Measurements from ENCODE around the gene TMEM134.
A peak's percentile ranks its signal among the peaks of the same experiment; 100 is the strongest.
"Not testable (repeated sequence)": the region's sequence is repeated elsewhere in the genome, so short reads cannot be mapped to it uniquely, and the experiment has no call there.

TMEM134 gene

GRCh38 chr11:67468759-67469507 is at the start of gene TMEM134:
TMEM134 (minus strand) TSS chr11:67469251; CDS start chr11:67469192, 59 bp downstream.
- peak; percentile 57 for TF ChIP-seq CTCF (conservative IDR thresholded peaks at IDR 0.05; ENCODE audit: low read depth)
- H3K27ac ChIP-seq, result peak within 1 kb of the TSS; percentile 96
- ChIA-PET POLR2A (ENCODE audit: low non-redundant PET) (interaction anchor here (0.5 to 2.5 kb wide), 8 partner anchors 14 to 116 kb away, joined by 3 to 11 read pairs (median 4); partner anchors contain the start of genes AIP, CORO1B, PITPNM1 and POLD4), CTCF (interaction anchor here (1.2 to 1.9 kb wide), 2 partner anchors 30 to 68 kb away, joined by 4 to 13 read pairs; partner anchors contain the start of gene PPP1CA)
- peak; percentile 89 for DNase-seq (ENCODE audit: low spot score)

- DNase-seq (ENCODE audit: low spot score), result no peak
- ChIA-PET CTCF (interaction anchor here (0.7 to 1.0 kb wide), 2 partner anchors 90 to 1144 kb away, joined by 3 read pairs; no protein-coding TSS in a partner anchor), POLR2A (ENCODE audit: low non-redundant PET) (no interaction called here)
- no peak overlapping the region for H3K27ac ChIP-seq
- no peak for TF ChIP-seq CTCF (conservative IDR thresholded peaks at IDR 0.05; ENCODE audit: low read depth)
Measured at GRCh38 chr11:67517784-67518552, 48.9 kb upstream of the TMEM134 start.

- CTCF ChIA-PET, result interaction anchor here (1.0 kb wide), 1 partner anchor 91 kb away, joined by 3 read pairs; no protein-coding TSS in a partner anchor
- no peak for DNase-seq (ENCODE audit: low spot score)
- POLR2A ChIA-PET (ENCODE audit: low non-redundant PET), result no interaction called here
- no peak overlapping the region for H3K27ac ChIP-seq
- no peak for TF ChIP-seq CTCF (conservative IDR thresholded peaks at IDR 0.05; ENCODE audit: low read depth)
Measured at GRCh38 chr11:67516806-67517205, 47.8 kb upstream of the TMEM134 start.

GRCh38 chr11:67514116-67514515 is 45.1 kb upstream of the TMEM134 start:
- ChIA-PET POLR2A (ENCODE audit: low non-redundant PET) (no interaction called here), CTCF (no interaction called here)

GRCh38 chr11:67511558-67511957 is 42.5 kb upstream of the TMEM134 start:
- CTCF ChIA-PET, result not testable (repeated sequence)

More at GRCh38 chr11:67514116-67514515, 45.1 kb upstream of the TMEM134 start:
- H3K27ac ChIP-seq, result no peak overlapping the region
- no peak for DNase-seq (ENCODE audit: low spot score)
- TF ChIP-seq CTCF (conservative IDR thresholded peaks at IDR 0.05; ENCODE audit: low read depth), result no peak

GRCh38 chr11:67510023-67510345 is 40.9 kb upstream of the TMEM134 start:
- no peak for TF ChIP-seq CTCF (conservative IDR thresholded peaks at IDR 0.05; ENCODE audit: low read depth)
- ChIA-PET POLR2A (ENCODE audit: low non-redundant PET) (no interaction called here), CTCF (no interaction called here)

More at GRCh38 chr11:67511558-67511957, 42.5 kb upstream of the TMEM134 start:
- H3K27ac ChIP-seq; DNase-seq (ENCODE audit: low spot score); POLR2A ChIA-PET (ENCODE audit: low non-redundant PET): not testable (repeated sequence)

More at GRCh38 chr11:67510023-67510345, 40.9 kb upstream of the TMEM134 start:
- no peak for DNase-seq (ENCODE audit: low spot score)
- H3K27ac ChIP-seq, result no peak overlapping the region

Data from RWPE1 (cell line).